Right lobe of liver (tissue), 6 donors: ENCODE measurements around the gene DGLUCY. TPM values are rescaled to one million over a fixed set of nuclear protein-coding genes. Genes with fewer than 3 reads are reported as not detected.
A peak's percentile ranks its signal among the peaks of the same experiment; 100 is the strongest.

Experiments used
- ATAC-seq, 4 donors: fragments of 200-7000 bp; cut with Tn5 transposase; one replicate each; pipeline ENCODE4 v1.9.1; 2020; ENCODE audit warnings: mild to moderate bottlenecking in 4 of 4, moderate library complexity in 4 of 4
- DNase-seq, 3 donors: peaks; one replicate each; pipeline ENCODE4 v3.0.0-alpha.2; 2020
- H3K27ac ChIP-seq, 3 donors: fragments of 200-600 bp; one replicate each; pipeline ENCODE4 v1.8.0; 2022
- H3K27me3 ChIP-seq, 2 donors: fragments of 200-600 bp; one replicate each; pipeline ENCODE4 v1.8.0; 2022
- H3K36me3 ChIP-seq, 4 donors: fragments of 200-600 bp; sonication (generic) in 1 of 4; one replicate each; pipeline versions ENCODE4 v1.5.1 to v1.8.0; 2017 to 2022; ENCODE audit warnings: control low read depth in 1 of 4
- H3K4me1 ChIP-seq, 4 donors: fragments of 200-600 bp; sonication (generic) in 1 of 4; one replicate each; pipeline versions ENCODE4 v1.5.1 to v1.8.0; 2017 to 2022; ENCODE audit warnings: control low read depth in 1 of 4
- H3K4me3 ChIP-seq, 3 donors: fragments of 200-600 bp; one replicate each; pipeline ENCODE4 v1.8.0; 2022
- H3K9me3 ChIP-seq, 4 donors: fragments of 200-600 bp; sonication (generic) in 1 of 4; one replicate each; pipeline versions ENCODE4 v1.5.1 to v1.8.0; 2017 to 2022; ENCODE audit warnings: control low read depth in 1 of 4
- CTCF ChIP-seq, 4 donors: fragments of 200-600 bp in 3 of 4; fragments of 450-650 bp in 1 of 4; IDR thresholded peaks; one replicate each; pipeline versions ENCODE4 v1.5.1 to v1.8.0; 2016 to 2022; ENCODE audit warnings: antibody characterized with exemption in 4 of 4, mild to moderate bottlenecking in 2 of 4
- POLR2A ChIP-seq: fragments of 450-650 bp; IDR thresholded peaks from one replicate; pipeline ENCODE4 v1.6.1; 2017; ENCODE audit warnings: antibody characterized with exemption, mild to moderate bottlenecking
- WGBS: methylation state at CpG from one replicate; pipeline ENCODE4 v1.1.6; 2018; ENCODE audit warnings: low coverage, low lambda C conversion rate; ENCODE audit not compliant: insufficient coverage; ENCODE audit errors: missing lambda C conversion rate; 5-methylcytosine and 5-hydroxymethylcytosine counted together
- intact Hi-C, 2 donors: fragments of 100-400 bp; cut with DNase I; formaldehyde crosslinking; loops; one replicate each; pipeline versions ENCODE4 v1.11.2 to v1.14.1; 2022
- total RNA-seq, 6 experiments: library from RNA; depleted of rRNA in 2 of 6; stranded (reverse); fragments of >200 nt in 2 of 6; fragmentation: NEBNext Ultra II Directional in 3 of 6; extraction: Animal tissue kit (Norgen Biotek cat#: 25700) in 3 of 6; gene quantifications; one replicate each; pipeline versions ENCODE4 v1.1.0 to v1.2.4, GENCODE V29; 2016 to 2023
- donor health status: DM: no; HTN: yes; CAD: no.
- donor health status: DM: no; HTN: no; CAD: no.
- donor health status: DM: no; HTN: no; CAD: no.
- donor health status: DM: no; HTN: yes; CAD: no.
- donor health status: DM: no; HTN: yes; CAD: no.

DGLUCY gene
- total RNA-seq, 6 experiments from 2014 or later = 26.7 to 55.6 (median 39.8) TPM

DNA sequence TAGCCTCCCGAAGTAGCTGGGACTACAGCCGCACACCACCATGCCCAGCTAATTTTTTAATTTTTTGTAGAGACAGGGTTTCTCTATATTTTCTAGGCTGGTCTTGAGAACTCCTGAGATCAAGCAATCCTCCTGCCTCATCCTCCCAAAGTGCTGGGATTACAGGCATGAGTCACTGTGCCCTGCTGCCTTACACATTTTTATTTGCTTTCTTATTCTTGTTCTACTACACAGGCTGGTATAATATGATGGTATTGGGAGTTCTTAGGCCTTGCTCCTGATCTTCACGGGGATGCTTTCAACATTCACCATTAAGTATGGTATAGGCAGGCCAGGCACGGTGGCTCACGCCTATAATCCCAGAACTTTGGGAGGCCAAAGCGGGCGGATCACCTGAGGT lies 21.2 kb downstream of the DGLUCY start:
- TF ChIP-seq POLR2A (no peak), CTCF (IDR thresholded peaks at IDR 0.05) (no peak)

GRCh38 chr14:91138511-91139359 lies 24.9 kb downstream of the DGLUCY start:
- H3K27me3 ChIP-seq = no peaks in the 10 kb centered on the region
- H3K4me1 ChIP-seq = peaks cover 0 to 48% (median 8%) of the 10 kb centered on the region in 4 donors
- H3K4me3 ChIP-seq = no peak overlapping the region
- H3K36me3 ChIP-seq = no peaks in the 10 kb centered on the region
- intact Hi-C loops = no loop called here
- no peaks in the 10 kb centered on the region for H3K9me3 ChIP-seq
- DNase-seq = no peak
- peak overlapping the region in 1 of 3 donors; percentile 42 for H3K27ac ChIP-seq
- peak; percentile 49 to 69 (median 61) for ATAC-seq
- 65% methylated on average over 5 of the region's 6 CpGs for WGBS
- TF ChIP-seq CTCF (IDR thresholded peaks at IDR 0.05) (peak; percentile 47 to 57 (median 52)), POLR2A (no peak)

More for the DNA sequence above, 21.2 kb downstream of the DGLUCY start:
- Histone ChIP-seq H3K27me3 (no peaks in the 10 kb centered on the region), H3K9me3 (no peaks in the 10 kb centered on the region), H3K4me1 (peaks cover 0 to 20% (median 4%) of the 10 kb centered on the region in 4 donors), H3K27ac (no peak overlapping the region), H3K4me3 (no peak overlapping the region), H3K36me3 (peaks cover 0 to 25% (median under 1%) of the 10 kb centered on the region in 4 donors)
- 94% methylated on average over 7 of the region's 7 CpGs for WGBS
- no peak for ATAC-seq
- no peak for DNase-seq
- intact Hi-C loops = no loop called here

DNA sequence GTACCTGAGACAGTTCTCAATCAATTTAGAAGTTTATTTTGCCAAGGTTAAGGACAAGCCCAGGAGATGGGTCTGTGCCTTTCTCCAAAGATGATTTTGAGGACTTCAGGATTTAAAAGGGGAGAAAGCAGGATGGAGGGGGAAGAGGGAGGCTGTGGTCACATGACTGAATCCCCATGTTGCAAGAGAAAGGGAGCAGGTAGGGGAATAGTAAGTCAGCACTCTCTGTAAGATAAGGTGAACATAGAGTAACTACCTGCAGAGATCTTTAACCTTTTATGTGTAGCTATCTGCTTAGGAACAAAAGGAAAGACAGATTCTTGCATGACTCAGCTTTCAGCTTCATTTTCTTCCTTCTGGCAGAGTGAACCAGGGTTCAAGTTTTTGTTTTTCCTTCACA lies 25.9 kb downstream of the DGLUCY start:
- Histone ChIP-seq H3K9me3 (no peaks in the 10 kb centered on the region), H3K27ac (peak overlapping the region in 1 of 3 donors; percentile 42), H3K36me3 (no peaks in the 10 kb centered on the region), H3K4me1 (peaks cover 0 to 57% (median 10%) of the 10 kb centered on the region in 4 donors), H3K4me3 (no peak overlapping the region), H3K27me3 (no peaks in the 10 kb centered on the region)
- ATAC-seq (no peak), DNase-seq (no peak)
- no peak for TF ChIP-seq POLR2A
- no peak for TF ChIP-seq CTCF (IDR thresholded peaks at IDR 0.05)
- intact Hi-C loops = no loop called here

GRCh38 chr14:91140672-91141071 lies 26.8 kb downstream of the DGLUCY start:
- Histone ChIP-seq H3K4me1 (peaks cover 0 to 52% (median 10%) of the 10 kb centered on the region in 4 donors), H3K27me3 (no peaks in the 10 kb centered on the region), H3K27ac (peak overlapping the region in 1 of 3 donors; percentile 42), H3K4me3 (no peak overlapping the region), H3K9me3 (no peaks in the 10 kb centered on the region), H3K36me3 (peaks cover 0 to 6% (median 0%) of the 10 kb centered on the region in 4 donors)
- 90% methylated on average over 2 of the region's 3 CpGs for WGBS
- DNase-seq (no peak), ATAC-seq (peak in 2 of 4 donors; percentile 32 to 34)
- peak; percentile 21 to 45 (median 33) for TF ChIP-seq CTCF (IDR thresholded peaks at IDR 0.05)
- no peak for TF ChIP-seq POLR2A
- intact Hi-C loops = no loop called here
